RWPE1 (cell line): ENCODE results near the gene AQP1.

Experiments
- CTCF ChIA-PET: fragments of 350-600 bp; sonication (Branson Sonifier 250); formaldehyde crosslinking; extraction: SDS; loops from one replicate; lab custom pipeline; 2021; lab: Yijun Ruan, JAX
- POLR2A ChIA-PET: fragments of 400-600 bp; formaldehyde crosslinking; extraction: SDS; loops from one replicate; lab custom pipeline; 2020; ENCODE audit warnings: antibody characterized with exemption; ENCODE audit not compliant: low non-redundant PET; lab: Yijun Ruan, JAX
- DNase-seq: peaks from one replicate; pipeline ENCODE4 v3.0.0; 2012; ENCODE audit warnings: low spot score
- H3K27ac ChIP-seq: fragments of 450-650 bp; 2 replicates; pipeline ENCODE4 v1.5.1; 2017
- TF ChIP-seq, protein P1 (sequence below): fragments of 450-650 bp; conservative IDR thresholded peaks from 2 replicates; pipeline ENCODE4 v1.5.1; 2017; ENCODE audit warnings: low read depth, mild to moderate bottlenecking

Gene AQP1

GRCh38 chr7:30873656-30874055, 38.0 kb upstream of the AQP1 start:
- no peak overlapping the region for H3K27ac ChIP-seq
- CTCF ChIA-PET = no interaction called here
- TF ChIP-seq, protein P1, sequence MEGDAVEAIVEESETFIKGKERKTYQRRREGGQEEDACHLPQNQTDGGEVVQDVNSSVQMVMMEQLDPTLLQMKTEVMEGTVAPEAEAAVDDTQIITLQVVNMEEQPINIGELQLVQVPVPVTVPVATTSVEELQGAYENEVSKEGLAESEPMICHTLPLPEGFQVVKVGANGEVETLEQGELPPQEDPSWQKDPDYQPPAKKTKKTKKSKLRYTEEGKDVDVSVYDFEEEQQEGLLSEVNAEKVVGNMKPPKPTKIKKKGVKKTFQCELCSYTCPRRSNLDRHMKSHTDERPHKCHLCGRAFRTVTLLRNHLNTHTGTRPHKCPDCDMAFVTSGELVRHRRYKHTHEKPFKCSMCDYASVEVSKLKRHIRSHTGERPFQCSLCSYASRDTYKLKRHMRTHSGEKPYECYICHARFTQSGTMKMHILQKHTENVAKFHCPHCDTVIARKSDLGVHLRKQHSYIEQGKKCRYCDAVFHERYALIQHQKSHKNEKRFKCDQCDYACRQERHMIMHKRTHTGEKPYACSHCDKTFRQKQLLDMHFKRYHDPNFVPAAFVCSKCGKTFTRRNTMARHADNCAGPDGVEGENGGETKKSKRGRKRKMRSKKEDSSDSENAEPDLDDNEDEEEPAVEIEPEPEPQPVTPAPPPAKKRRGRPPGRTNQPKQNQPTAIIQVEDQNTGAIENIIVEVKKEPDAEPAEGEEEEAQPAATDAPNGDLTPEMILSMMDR = no peak
- DNase-seq = no peak
- POLR2A ChIA-PET = no interaction called here

DNA sequence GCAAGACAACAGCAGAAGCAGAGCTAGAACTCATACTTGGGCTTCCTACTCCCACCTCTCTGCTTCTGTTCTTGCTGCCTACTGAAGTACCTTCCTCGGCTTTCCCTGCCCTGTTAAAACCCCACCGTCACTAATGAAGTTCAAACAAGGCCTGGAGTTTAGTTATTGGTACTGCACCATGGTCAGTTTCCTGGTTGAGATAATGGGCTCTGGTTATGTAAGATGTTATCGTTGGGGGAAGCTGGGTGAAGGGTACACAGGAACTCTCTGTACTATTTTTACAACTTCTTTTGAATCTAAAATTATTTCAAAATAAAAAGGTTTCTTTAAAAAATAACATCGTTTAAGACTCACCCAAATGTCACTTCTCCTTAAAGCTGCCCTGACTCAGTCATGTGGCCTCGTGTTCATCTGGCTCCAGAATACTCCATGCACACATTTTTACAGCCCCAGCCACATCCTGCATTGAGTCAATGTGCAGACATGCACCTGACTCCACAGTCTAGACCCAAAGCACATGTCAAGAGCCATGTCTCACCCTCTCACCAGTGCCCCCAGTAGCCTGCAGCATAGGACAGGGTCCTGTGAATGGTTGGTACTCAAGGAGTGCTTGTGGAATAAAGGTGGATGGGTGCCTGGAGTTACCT, 36.9 kb upstream of the AQP1 start:
- POLR2A ChIA-PET = no interaction called here
- DNase-seq = no peak
- CTCF ChIA-PET = no interaction called here
- H3K27ac ChIP-seq = no peak overlapping the region
- TF ChIP-seq, protein P1 = no peak

GRCh38 chr7:30877015-30877769, 34.5 kb upstream of the AQP1 start:
- TF ChIP-seq, protein P1 = no peak
- no peak for DNase-seq
- ChIA-PET POLR2A (no interaction called here), CTCF (interaction anchor here (0.5 to 1.0 kb wide), 2 partner anchors 15 to 968 kb away, joined by 3 read pairs; no protein-coding TSS in a partner anchor)
- no peak overlapping the region for H3K27ac ChIP-seq

DNA sequence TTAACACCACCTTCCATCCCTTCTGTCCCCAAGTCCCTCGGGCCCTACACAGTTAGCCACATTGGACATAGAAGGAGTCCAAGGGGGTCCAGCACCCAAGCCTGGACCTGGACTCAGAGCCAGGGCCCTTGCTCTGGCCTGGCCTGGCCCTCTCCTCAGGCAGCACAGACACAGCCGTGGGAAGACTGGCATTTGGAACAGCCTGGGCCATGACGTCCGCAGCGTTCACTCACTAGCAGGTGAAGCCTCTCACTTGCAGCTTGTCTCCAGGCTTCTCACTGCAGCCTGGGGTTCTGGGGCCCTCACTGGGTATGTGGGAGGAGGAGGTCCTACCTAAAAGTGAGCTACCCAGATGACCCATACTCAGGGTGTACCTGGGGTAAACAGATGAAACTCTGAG, 33.7 kb upstream of the AQP1 start:
- TF ChIP-seq, protein P1 = no peak
- CTCF ChIA-PET = interaction anchor here (0.6 kb wide), 1 partner anchor 161 kb away, joined by 3 read pairs; no protein-coding TSS in a partner anchor
- POLR2A ChIA-PET = no interaction called here

DNA sequence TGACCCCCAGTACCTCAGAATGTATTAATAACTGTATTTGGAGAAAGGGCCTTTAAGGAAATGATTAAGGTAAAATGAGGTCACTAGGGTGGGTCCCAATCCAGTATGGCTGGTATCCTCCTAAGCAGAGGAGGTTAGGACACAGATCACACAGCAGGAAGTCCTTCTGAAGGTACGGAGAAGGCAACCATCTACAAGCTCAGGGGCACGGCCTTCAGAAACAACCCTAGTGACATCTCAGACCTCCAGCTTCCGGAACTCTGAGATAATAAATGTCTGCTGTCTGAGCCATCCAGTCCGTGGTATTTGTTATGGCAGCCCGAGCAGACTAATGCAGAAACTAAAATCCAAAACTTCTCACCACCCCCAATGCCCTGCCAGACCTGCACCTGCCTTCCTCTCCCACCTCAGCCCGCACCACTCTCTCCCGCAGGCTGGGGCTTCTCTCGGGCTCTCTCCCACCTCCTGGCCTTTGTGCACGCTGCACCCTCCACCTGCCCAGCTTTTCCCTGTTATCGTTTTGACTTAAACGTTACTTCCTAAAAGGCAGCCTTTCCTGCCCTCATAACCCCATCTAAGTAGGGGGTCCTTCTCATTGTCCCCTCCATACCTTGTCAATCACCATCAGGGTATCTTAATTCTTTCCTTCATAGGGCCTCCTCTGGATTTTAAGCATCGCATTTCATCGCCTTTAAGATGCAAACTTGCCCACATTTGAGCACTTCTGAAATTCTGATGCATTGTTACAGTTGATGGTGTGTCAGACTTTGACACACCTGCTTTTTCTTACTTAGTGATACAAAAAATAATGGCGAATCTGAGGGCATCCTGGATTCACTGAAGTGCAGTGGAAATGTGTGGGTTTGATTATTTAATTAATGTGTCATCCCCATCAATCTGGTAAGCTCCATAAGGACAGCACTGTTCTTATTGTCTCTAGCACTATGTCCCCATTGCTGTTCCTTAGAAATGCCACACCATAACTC, 32.2 kb upstream of the AQP1 start:
- TF ChIP-seq, protein P1 = no peak
- H3K27ac ChIP-seq = no peak overlapping the region
- CTCF ChIA-PET = no interaction called here
- DNase-seq = no peak
- POLR2A ChIA-PET = no interaction called here

More for the DNA sequence above, 33.7 kb upstream of the AQP1 start:
- DNase-seq = no peak
- no peak overlapping the region for H3K27ac ChIP-seq
